Measurements from ENCODE around the gene CHTF8. TPM values are rescaled to one million over a fixed set of nuclear protein-coding genes. Genes with fewer than 3 reads are reported as not detected.
"Not testable (repeated sequence)": the region's sequence is repeated elsewhere in the genome, so short reads cannot be mapped to it uniquely, and the experiment has no call there.

The CHTF8 gene
- total RNA-seq, 2 donors from 2014 or later: 49.4 to 60.5 TPM

- DNase-seq (ENCODE audit: low spot score): no peak
- Histone ChIP-seq H3K4me1 (no peaks in the 10 kb centered on the region), H3K27ac (no peak overlapping the region), H3K27me3 (no peaks in the 10 kb centered on the region), H3K9me3 (no peaks in the 10 kb centered on the region), H3K36me3 (peaks cover 59% of the 10 kb centered on the region), H3K4me3 (no peak overlapping the region)
- no peak for TF ChIP-seq CTCF (IDR thresholded peaks at IDR 0.05)
Observed at GRCh38 chr16:69141936-69142335, 9.5 kb upstream of the CHTF8 start.

- no peak for TF ChIP-seq CTCF (IDR thresholded peaks at IDR 0.05)
- H3K36me3 ChIP-seq: peaks cover 55% of the 10 kb centered on the region
- H3K9me3 ChIP-seq: no peaks in the 10 kb centered on the region
- DNase-seq (ENCODE audit: low spot score): no peak
- H3K4me1 ChIP-seq: no peaks in the 10 kb centered on the region
- no peaks in the 10 kb centered on the region for H3K27me3 ChIP-seq
- H3K4me3 ChIP-seq: no peak overlapping the region
- no peak overlapping the region for H3K27ac ChIP-seq
Observed at GRCh38 chr16:69141014-69141413, 8.6 kb upstream of the CHTF8 start.

GRCh38 chr16:69139464-69139863 is 7.1 kb upstream of the CHTF8 start:
- not testable (repeated sequence) for H3K4me3 ChIP-seq; H3K9me3 ChIP-seq; DNase-seq (ENCODE audit: low spot score); H3K4me1 ChIP-seq; H3K27me3 ChIP-seq; H3K27ac ChIP-seq
- H3K36me3 ChIP-seq: peaks cover 46% of the 10 kb centered on the region

GRCh38 chr16:69138608-69139007 is 6.2 kb upstream of the CHTF8 start:
- Histone ChIP-seq H3K4me3 (no peak overlapping the region), H3K27me3 (no peaks in the 10 kb centered on the region), H3K36me3 (peaks cover 38% of the 10 kb centered on the region), H3K9me3 (no peaks in the 10 kb centered on the region), H3K4me1 (peaks cover 0 to 4% of the 10 kb centered on the region in 2 donors), H3K27ac (no peak overlapping the region)
- no peak for TF ChIP-seq CTCF (IDR thresholded peaks at IDR 0.05)
- no peak for DNase-seq (ENCODE audit: low spot score)

GRCh38 chr16:69133373-69133954 is 1.1 kb upstream of the CHTF8 start:
- no peak for TF ChIP-seq CTCF (IDR thresholded peaks at IDR 0.05)
- peaks cover 0 to 28% of the 10 kb centered on the region in 2 donors for H3K4me1 ChIP-seq
- H3K36me3 ChIP-seq: peaks cover 7% of the 10 kb centered on the region
- H3K9me3 ChIP-seq: no peaks in the 10 kb centered on the region
- no peaks in the 10 kb centered on the region for H3K27me3 ChIP-seq
- no peak overlapping the region for H3K27ac ChIP-seq
- peak overlapping the region; percentile 66 to 95 for H3K4me3 ChIP-seq
- no peak for DNase-seq (ENCODE audit: low spot score)

GRCh38 chr16:69131839-69132423 is 457 bp downstream of the CHTF8 start:
- TF ChIP-seq CTCF (IDR thresholded peaks at IDR 0.05): no peak
- Histone ChIP-seq H3K27ac (peak overlapping the region; percentile 83 to 92), H3K36me3 (peaks cover 5% of the 10 kb centered on the region), H3K4me1 (peaks cover 0 to 30% of the 10 kb centered on the region in 2 donors), H3K27me3 (no peaks in the 10 kb centered on the region), H3K9me3 (no peaks in the 10 kb centered on the region), H3K4me3 (peak overlapping the region; percentile 66 to 95)
- no peak for DNase-seq (ENCODE audit: low spot score)
